IMR-90 (cell line): ENCODE measurements around the gene IRF2.

Experiments used
- BHLHE40 ChIP-seq: fragments of 150-350 bp; IDR thresholded peaks from 2 replicates; pipeline ENCODE4 v1.6.1; 2016; ENCODE audit warnings: mild to moderate bottlenecking, low read depth, low read length
- CEBPB ChIP-seq: IDR thresholded peaks from 2 replicates; pipeline ENCODE4 v1.6.1; 2012; ENCODE audit warnings: low read depth, low read length, improper control_type of control experiment
- CTCF ChIP-seq: conservative IDR thresholded peaks from 2 replicates; pipeline ENCODE4 v1.5.1; 2012; ENCODE audit warnings: mild to moderate bottlenecking, low read depth, low read length, improper control_type of control experiment
- ELK1 ChIP-seq: fragments of 150-350 bp; IDR thresholded peaks from 2 replicates; pipeline ENCODE4 v1.6.1; 2016; ENCODE audit warnings: low read depth, mild to moderate bottlenecking, low read length, moderate library complexity, borderline replicate concordance
- MAFK ChIP-seq: IDR thresholded peaks from 2 replicates; pipeline ENCODE4 v1.6.1; 2012; ENCODE audit warnings: low read depth, low read length, improper control_type of control experiment
- POLR2A ChIP-seq: IDR thresholded peaks from 2 replicates; pipeline ENCODE4 v1.6.1; 2012; ENCODE audit warnings: mild to moderate bottlenecking, low read depth, low read length
- RAD21 ChIP-seq: IDR thresholded peaks from 2 replicates; pipeline ENCODE4 v1.6.1; 2012; ENCODE audit warnings: low read length, improper control_type of control experiment
- SMC3 ChIP-seq: fragments of 150-350 bp; IDR thresholded peaks from 2 replicates; pipeline ENCODE4 v1.6.1; 2016; ENCODE audit warnings: low read depth, mild to moderate bottlenecking, antibody characterized with exemption, low read length, moderate library complexity
- USF2 ChIP-seq: fragments of 150-350 bp; IDR thresholded peaks from 2 replicates; pipeline ENCODE4 v1.6.1; 2017; ENCODE audit warnings: mild to moderate bottlenecking, antibody characterized with exemption, low read length, low read depth

- TF ChIP-seq ELK1: no peak
- no peak for TF ChIP-seq CTCF
- TF ChIP-seq MAFK: no peak
- no peak for TF ChIP-seq POLR2A
- no peak for TF ChIP-seq SMC3
- TF ChIP-seq USF2: no peak
- TF ChIP-seq RAD21: no peak
- no peak for TF ChIP-seq BHLHE40
- TF ChIP-seq CEBPB: no peak
Observed at GRCh38 chr4:184448141-184448540, 26.2 kb downstream of the IRF2 start.
